GM12878 (cell line): ENCODE results near the gene TRABD. TPM values are rescaled to one million over a fixed set of nuclear protein-coding genes. Genes with fewer than 3 reads are reported as not detected.

ENCODE experiments used
- ATAC-seq: fragments of 200-7000 bp; cut with Tn5 transposase; 3 replicates; pipeline ENCODE4 v1.9.1; 2020; ENCODE audit warnings: mild to moderate bottlenecking, moderate library complexity
- BruUV-seq: library from RNA; stranded (reverse); fragments of 400-500 nt; replicated peaks from 2 replicates; lab custom pipeline; 2021; lab: Mats Ljungman, UMichigan
- CTCF ChIA-PET: fragments of 300-600 bp; sonication (Branson Sonifier 250); formaldehyde crosslinking; extraction: SDS; loops from one replicate; lab custom pipeline; 2021; ENCODE audit warnings: inconsistent platforms; lab: Yijun Ruan, JAX
- POLR2A ChIA-PET: fragments of 350-600 bp; formaldehyde crosslinking; extraction: SDS; loops from one replicate; lab custom pipeline; 2021; ENCODE audit warnings: inconsistent platforms; lab: Charles Lee
- RAD21 ChIA-PET: fragments of 300-600 bp; sonication (Branson Sonifier 250); formaldehyde crosslinking; loops from one replicate; lab custom pipeline; 2023; ENCODE audit warnings: antibody characterized with exemption; ENCODE audit not compliant: unreplicated experiment; lab: Charles Lee
- SMC1A ChIA-PET: fragments of 300-600 bp; sonication (Branson Sonifier 250); formaldehyde crosslinking; loops from one replicate; lab custom pipeline; 2023; ENCODE audit not compliant: unreplicated experiment, uncharacterized antibody; lab: Charles Lee
- DNase-seq: peaks from one replicate; pipeline ENCODE4 v3.0.0-alpha.2; 2011; ENCODE audit warnings: low read depth, low spot score
- FAIRE-seq: peaks from 3 replicates; lab custom pipeline; 2011; peaks lifted over from hg19 to GRCh38; lab: Jason Lieb, UNC
- H2AFZ ChIP-seq: 2 replicates; pipeline ENCODE4 v1.6.0; 2011; ENCODE audit warnings: low read depth, low read length, control low read depth; ENCODE audit not compliant: control insufficient read depth
- H3K27ac ChIP-seq: 2 replicates; pipeline ENCODE4 v1.5.1; 2011; ENCODE audit warnings: control low read depth; ENCODE audit not compliant: control insufficient read depth, insufficient read depth
- H3K27me3 ChIP-seq, 2 experiments: replicated peaks in 1 of 2; 2 replicates each; pipeline versions ENCODE4 v1.6.0 to v1.6.1; 2011; ENCODE audit warnings: low read length in 1 of 2; ENCODE audit not compliant: control insufficient read depth in 2 of 2, insufficient read depth in 2 of 2
- H3K36me3 ChIP-seq, 2 experiments: 2 replicates each; pipeline ENCODE4 v1.5.1; 2011; ENCODE audit warnings: low read length in 1 of 2; ENCODE audit not compliant: control insufficient read depth in 2 of 2, insufficient read depth in 2 of 2
- H3K4me1 ChIP-seq: 2 replicates; pipeline ENCODE4 v1.6.1; 2011; ENCODE audit warnings: mild to moderate bottlenecking, low read length, moderate library complexity, mixed read lengths; ENCODE audit not compliant: control insufficient read depth, insufficient read depth
- H3K4me2 ChIP-seq: 2 replicates; pipeline ENCODE4 v1.6.0; 2011; ENCODE audit warnings: control low read depth; ENCODE audit not compliant: control insufficient read depth, insufficient read depth
- H3K4me3 ChIP-seq: fragments of 200-600 bp; sonication (generic); 2 replicates; pipeline ENCODE4 v1.5.1; 2016
- H3K79me2 ChIP-seq: 2 replicates; pipeline ENCODE4 v1.6.0; 2011; ENCODE audit warnings: low read length; ENCODE audit not compliant: control insufficient read depth, insufficient read depth
- H3K9ac ChIP-seq: 2 replicates; pipeline ENCODE4 v1.8.0; 2011; ENCODE audit warnings: low read length, control low read depth, mixed read lengths; ENCODE audit not compliant: control insufficient read depth, insufficient read depth
- H3K9me3 ChIP-seq: replicated peaks from 3 replicates; pipeline ENCODE4 v1.5.1; 2011; ENCODE audit warnings: mild to moderate bottlenecking, low read length; ENCODE audit not compliant: control insufficient read depth, insufficient read depth
- H4K20me1 ChIP-seq: 2 replicates; pipeline ENCODE4 v1.6.0; 2011; ENCODE audit not compliant: control insufficient read depth, insufficient read depth
- BRCA1 ChIP-seq: IDR thresholded peaks from 2 replicates; pipeline ENCODE4 v1.6.1; 2011; ENCODE audit warnings: low read depth, low read length, improper control_type of control experiment
- NBN ChIP-seq: fragments of 450-650 bp; IDR thresholded peaks from 2 replicates; pipeline ENCODE4 v1.6.1; 2016
- USF1 ChIP-seq: IDR thresholded peaks from 2 replicates; pipeline ENCODE4 v1.6.1; 2011; ENCODE audit warnings: borderline replicate concordance, low read depth, mild to moderate bottlenecking, moderate library complexity, mixed read lengths, low read length; ENCODE audit not compliant: insufficient read depth; ENCODE audit errors: extremely low read length
- WGBS: methylation state at CpG from one replicate; pipeline ENCODE4 v1.1.6; 2016; ENCODE audit warnings: low lambda C conversion rate; ENCODE audit not compliant: insufficient replicate concordance, insufficient coverage; ENCODE audit errors: missing lambda C conversion rate; 5-methylcytosine and 5-hydroxymethylcytosine counted together
- in situ Hi-C: fragments of 300-500 bp; cut with MboI; formaldehyde crosslinking; loops from 9 replicates; pipeline ENCODE4 v1.14.3; 2018; ENCODE audit warnings: mixed read lengths
- intact Hi-C: fragments of 100-400 bp; cut with micrococcal nuclease; formaldehyde crosslinking; loops from one replicate; pipeline ENCODE4 v1.14.2; 2022; ENCODE audit not compliant: unreplicated experiment
- polyA plus RNA-seq, 11 experiments: library from polyadenylated mRNA; depleted of rRNA in 4 of 11; unstranded in 6 of 11; stranded (reverse) in 5 of 11; fragments of >200 nt; fragmentation: Nextera tagmentation in 4 of 11; fragmentation: Illumina TruSeq in 1 of 11; extraction: Ambion mirVana in 4 of 11; extraction: Trizol in 1 of 11; gene quantifications; 1 replicate in 1 of 11; 2 replicates in 10 of 11; pipeline versions ENCODE4 v1.2.1 to v1.2.3, GENCODE V29; 2011 to 2016; ENCODE audit warnings: inconsistent platforms in 2 of 11, missing spikeins in 2 of 11, low read depth in 1 of 11
- total RNA-seq, 4 experiments: library from RNA; depleted of rRNA in 3 of 4; stranded (reverse); fragments of >200 nt in 3 of 4; fragmentation: Illumina TruSeq in 1 of 4; extraction: Trizol in 1 of 4; gene quantifications; 2 replicates each; pipeline versions ENCODE4 v1.2.1 to v1.2.3, GENCODE V29; 2013 to 2021

Gene TRABD
- total and polyA plus RNA-seq, 10 of the 15 experiments (the other 5 are each of a cell fraction or from before 2014, with no cell fraction given), result 0.43 to 116 (median 58.1) TPM

- SMC1A ChIA-PET, result no interaction called here
- DNase-seq (no peak), FAIRE-seq (no peak), ATAC-seq (no peak)
- no peak overlapping the region for H2AFZ ChIP-seq
- no peaks in the 10 kb centered on the region for H3K79me2 ChIP-seq
- no TSS peak for BruUV-seq
- in situ Hi-C loops, result no loop called here
- no peaks in the 10 kb centered on the region; a peak in 1 of 4 replicates for H3K27me3 ChIP-seq
- H3K36me3 ChIP-seq, result no peaks in the 10 kb centered on the region
- RAD21 ChIA-PET, result no interaction called here
- H3K4me1 ChIP-seq, result no peaks in the 10 kb centered on the region
- H3K9me3 ChIP-seq, result no peaks in the 10 kb centered on the region
- H3K4me2 ChIP-seq, result no peak overlapping the region
- no peak overlapping the region for H3K9ac ChIP-seq
- 57% methylated on average over 33 of the region's 33 CpGs for WGBS
- H3K4me3 ChIP-seq, result no peak overlapping the region
- intact Hi-C loops, result no loop called here
- CTCF ChIA-PET, result interaction anchor here (1.0 to 1.7 kb wide), 3 partner anchors 57 to 89 kb away, joined by 3 to 6 read pairs (median 3); no protein-coding TSS in a partner anchor
- POLR2A ChIA-PET, result no interaction called here
- H3K27ac ChIP-seq, result no peak overlapping the region
- TF ChIP-seq USF1, result peak; percentile 47
- no peak for TF ChIP-seq NBN
- TF ChIP-seq BRCA1, result no peak
- no peaks in the 10 kb centered on the region for H4K20me1 ChIP-seq
These were observed 33.9 kb upstream of the TRABD start for GRCh38 chr22:50151571-50152537.
